Measurements from ENCODE around the gene CABLES1.

- TF ChIP-seq CTCF (IDR thresholded peaks at IDR 0.05) = no peak
- no peak for TF ChIP-seq MAX (IDR thresholded peaks at IDR 0.05)
- no peak for TF ChIP-seq POLR2A (IDR thresholded peaks at IDR 0.05; ENCODE audit: low read length)
- TF ChIP-seq PBX3 (IDR thresholded peaks at IDR 0.05) = no peak
- TF ChIP-seq BHLHE40 (IDR thresholded peaks at IDR 0.05; ENCODE audit: low read depth, low read length) = no peak
- TF ChIP-seq MYC (IDR thresholded peaks at IDR 0.05; ENCODE audit: borderline replicate concordance, low read length) = no peak
- TF ChIP-seq SMC3 (IDR thresholded peaks at IDR 0.05) = no peak
- TF ChIP-seq REST (IDR thresholded peaks at IDR 0.05) = no peak
- TF ChIP-seq SREBF2 (IDR thresholded peaks at IDR 0.05) = no peak
- no peak for TF ChIP-seq HES2 (IDR thresholded peaks at IDR 0.05)
- TF ChIP-seq USF2 (IDR thresholded peaks at IDR 0.05) = no peak
- no peak for TF ChIP-seq FOSL2 (IDR thresholded peaks at IDR 0.05)
- no peak for TF ChIP-seq FOSL2 (CRISPR knock-in tag; IDR thresholded peaks at IDR 0.05)
- no peak for TF ChIP-seq CHD2 (IDR thresholded peaks at IDR 0.05; ENCODE audit: low read length, partially characterized antibody)
- TF ChIP-seq POLR2AphosphoS2 (conservative IDR thresholded peaks at IDR 0.05; ENCODE audit: low read length) = no peak
Measured at GRCh38 chr18:23165271-23166068, 30.2 kb downstream of the CABLES1 start.
